Activated CD4-positive, alpha-beta memory T cell treated with anti-CD3 and anti-CD28 coated beads for 36 hours (primary cell): Measurements from ENCODE around the gene GATD1. TPM values are rescaled to one million over a fixed set of nuclear protein-coding genes. Genes with fewer than 3 reads are reported as not detected.
A peak's percentile ranks its signal among the peaks of the same experiment; 100 is the strongest.

Source experiments
- CTCF ChIA-PET: fragments of 350-600 bp; sonication (Branson Sonifier 250); formaldehyde crosslinking; loops from one replicate; lab custom pipeline; 2021; ENCODE audit warnings: antibody characterized with exemption, inconsistent platforms; lab: Charles Lee
- POLR2A ChIA-PET: fragments of 350-600 bp; sonication (Branson Sonifier 250); formaldehyde crosslinking; loops from one replicate; lab custom pipeline; 2021; ENCODE audit warnings: antibody characterized with exemption; lab: Charles Lee
- DNase-seq: peaks from one replicate; pipeline ENCODE4 v3.0.0-alpha.2; 2020
- H3K27ac Mint-ChIP-seq: one replicate; pipeline ENCODE4 v1.8.0; 2021; ENCODE audit warnings: mixed read lengths
- H3K27me3 Mint-ChIP-seq: one replicate; pipeline ENCODE4 v1.8.0; 2021; ENCODE audit warnings: mixed read lengths
- H3K36me3 Mint-ChIP-seq: one replicate; pipeline ENCODE4 v1.8.0; 2021; ENCODE audit warnings: mixed read lengths
- H3K4me1 Mint-ChIP-seq: one replicate; pipeline ENCODE4 v1.8.0; 2021; ENCODE audit warnings: low read depth, mixed read lengths
- H3K4me3 Mint-ChIP-seq: one replicate; pipeline ENCODE4 v1.8.0; 2021; ENCODE audit warnings: mild to moderate bottlenecking, mixed read lengths
- H3K9me3 Mint-ChIP-seq: one replicate; pipeline ENCODE4 v1.8.0; 2021; ENCODE audit warnings: mixed read lengths
- intact Hi-C: fragments of 100-400 bp; cut with micrococcal nuclease; formaldehyde crosslinking; loops from one replicate; pipeline ENCODE4 v1.15.1; 2023
- total RNA-seq, 2 experiments: library from RNA; stranded (reverse); gene quantifications; one replicate each; pipeline ENCODE4 v1.2.3, GENCODE V29; 2021

Gene GATD1
- total RNA-seq, 2 experiments from 2014 or later: 36.6 to 39.1 TPM

DNA sequence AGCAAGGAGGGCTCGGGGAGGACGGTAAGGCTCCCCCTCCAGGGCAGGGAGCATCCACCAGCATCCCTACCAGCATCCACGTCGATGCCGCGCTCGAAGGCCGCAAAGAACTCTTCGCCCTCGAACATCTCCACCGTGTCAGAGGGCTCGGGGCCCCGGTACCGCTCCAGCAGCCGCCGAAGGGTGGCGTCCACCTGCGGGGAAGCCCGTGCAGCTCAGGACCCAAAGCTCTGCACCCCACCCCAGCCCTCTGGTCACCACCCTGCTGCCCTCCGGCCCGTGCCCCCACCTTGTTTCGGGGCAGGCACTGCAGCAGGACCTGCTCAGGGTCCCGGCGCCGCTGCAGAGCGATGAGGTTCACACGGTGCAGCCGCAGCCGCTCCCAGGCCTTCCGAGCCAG lies 23.2 kb upstream of the GATD1 start:
- H3K36me3 Mint-ChIP-seq: peaks cover 6% of the 10 kb centered on the region
- CTCF ChIA-PET: no interaction called here
- POLR2A ChIA-PET: interaction anchor here (1.2 kb wide), 1 partner anchor 9 kb away, joined by 5 read pairs; the partner anchor contains the start of gene RPLP2
- peaks cover 19% of the 10 kb centered on the region for H3K4me1 Mint-ChIP-seq
- H3K27ac Mint-ChIP-seq: no peak overlapping the region
- no peaks in the 10 kb centered on the region for H3K27me3 Mint-ChIP-seq
- DNase-seq: no peak
- intact Hi-C loops: no loop called here
- no peaks in the 10 kb centered on the region for H3K9me3 Mint-ChIP-seq
- no peak overlapping the region for H3K4me3 Mint-ChIP-seq

DNA sequence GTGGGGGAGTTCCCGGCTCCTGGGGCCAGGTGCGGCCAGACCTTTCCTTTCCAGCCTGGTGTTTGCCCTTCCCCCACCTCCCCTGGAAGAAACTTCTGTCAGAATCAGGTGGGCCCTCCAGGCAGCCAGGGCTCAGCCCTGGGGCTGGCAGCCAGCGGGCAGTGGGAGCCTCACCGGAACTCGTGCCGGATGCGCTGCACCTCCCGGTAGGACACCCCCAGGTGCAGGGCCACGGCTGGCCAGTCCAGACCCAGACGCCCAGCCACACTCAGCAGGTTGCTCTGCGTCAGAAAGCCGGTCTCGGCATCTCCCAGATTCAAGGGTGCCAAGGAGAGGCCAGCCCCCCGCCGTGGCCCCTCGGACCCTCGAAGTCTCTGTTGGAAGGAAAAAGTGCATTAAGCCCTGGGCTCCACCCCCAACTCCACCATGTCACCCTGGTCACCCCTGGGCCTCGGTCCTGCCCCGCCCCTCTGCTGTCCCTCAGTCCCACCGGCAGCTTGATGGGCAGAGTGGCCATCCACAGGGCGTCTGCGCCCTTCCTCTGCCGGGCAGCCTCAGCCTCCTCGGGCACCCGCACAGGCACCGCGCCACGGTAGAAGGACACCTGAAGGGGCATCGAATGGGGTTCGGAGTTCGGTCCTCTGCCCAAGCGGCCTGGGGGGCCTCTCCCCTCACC lies 22.5 kb upstream of the GATD1 start:
- Mint-ChIP-seq H3K9me3 (no peaks in the 10 kb centered on the region), H3K36me3 (peaks cover 7% of the 10 kb centered on the region), H3K27me3 (no peaks in the 10 kb centered on the region), H3K27ac (no peak overlapping the region), H3K4me3 (no peak overlapping the region), H3K4me1 (peaks cover 25% of the 10 kb centered on the region)
- intact Hi-C loops: loop anchor here (5.0 to 10.0 kb wide), 3 partner anchors 182 to 385 kb away; partner anchors contain the start of genes IRF7 and SIGIRR
- POLR2A ChIA-PET: interaction anchor here (1.2 kb wide), 1 partner anchor 10 kb away, joined by 5 read pairs; the partner anchor contains the start of gene RPLP2
- DNase-seq: no peak
- CTCF ChIA-PET: interaction anchor here (0.9 to 1.2 kb wide), 2 partner anchors 9 to 22 kb away, joined by 4 to 7 read pairs; partner anchors contain the start of gene RPLP2

DNA sequence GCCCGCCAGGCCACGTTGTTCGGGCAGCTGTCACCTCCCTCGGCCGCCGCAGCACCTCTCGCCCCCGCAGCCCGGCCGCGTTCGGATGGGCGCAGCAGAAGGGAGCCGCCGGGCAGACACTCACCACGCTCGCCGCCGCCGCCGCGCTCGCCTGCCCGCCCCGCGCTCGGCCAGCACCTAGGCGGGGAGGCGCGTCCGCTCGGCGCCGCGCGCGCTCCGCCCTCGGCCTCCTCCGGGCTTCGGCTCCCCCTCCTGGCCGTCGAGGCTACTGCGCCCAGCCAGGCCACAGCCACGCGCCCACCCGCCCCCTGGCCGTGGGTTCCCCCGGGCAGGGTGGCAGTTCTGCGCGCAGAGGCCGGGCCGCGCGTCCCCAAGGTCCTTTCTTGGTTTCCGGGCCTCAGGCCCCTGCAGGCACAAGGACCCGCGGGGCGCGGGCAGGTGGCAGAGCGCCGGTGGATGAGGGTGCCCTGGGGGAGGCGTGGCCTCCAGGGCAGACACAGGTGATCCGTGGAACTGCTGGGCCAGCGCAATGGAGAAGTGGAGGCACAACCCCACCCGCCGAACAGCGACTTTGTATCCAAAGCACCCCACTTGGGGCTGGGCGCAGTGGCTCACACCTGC lies 20.9 kb upstream of the GATD1 start, which contains the start of gene SLC25A22:
SLC25A22 (minus strand) TSS at position 189 of the 621 bp plus-strand sequence. CDS start 3,275 bp downstream, outside the sequence.
- Mint-ChIP-seq H3K36me3 (peaks cover 12% of the 10 kb centered on the region), H3K4me1 (peaks cover 19% of the 10 kb centered on the region), H3K9me3 (no peaks in the 10 kb centered on the region), H3K27ac (peak within 1 kb of the TSS; percentile 76), H3K27me3 (no peaks in the 10 kb centered on the region), H3K4me3 (peak within 1 kb of the TSS; percentile 81)
- DNase-seq: peak; percentile 88
- intact Hi-C loops: loop anchor here (5.0 to 10.0 kb wide), 3 partner anchors 181 to 383 kb away; partner anchors contain the start of genes IRF7 and SIGIRR
- POLR2A ChIA-PET: no interaction called here
- CTCF ChIA-PET: interaction anchor here (1.2 kb wide), 1 partner anchor 11 kb away, joined by 7 read pairs; the partner anchor contains the start of gene RPLP2

DNA sequence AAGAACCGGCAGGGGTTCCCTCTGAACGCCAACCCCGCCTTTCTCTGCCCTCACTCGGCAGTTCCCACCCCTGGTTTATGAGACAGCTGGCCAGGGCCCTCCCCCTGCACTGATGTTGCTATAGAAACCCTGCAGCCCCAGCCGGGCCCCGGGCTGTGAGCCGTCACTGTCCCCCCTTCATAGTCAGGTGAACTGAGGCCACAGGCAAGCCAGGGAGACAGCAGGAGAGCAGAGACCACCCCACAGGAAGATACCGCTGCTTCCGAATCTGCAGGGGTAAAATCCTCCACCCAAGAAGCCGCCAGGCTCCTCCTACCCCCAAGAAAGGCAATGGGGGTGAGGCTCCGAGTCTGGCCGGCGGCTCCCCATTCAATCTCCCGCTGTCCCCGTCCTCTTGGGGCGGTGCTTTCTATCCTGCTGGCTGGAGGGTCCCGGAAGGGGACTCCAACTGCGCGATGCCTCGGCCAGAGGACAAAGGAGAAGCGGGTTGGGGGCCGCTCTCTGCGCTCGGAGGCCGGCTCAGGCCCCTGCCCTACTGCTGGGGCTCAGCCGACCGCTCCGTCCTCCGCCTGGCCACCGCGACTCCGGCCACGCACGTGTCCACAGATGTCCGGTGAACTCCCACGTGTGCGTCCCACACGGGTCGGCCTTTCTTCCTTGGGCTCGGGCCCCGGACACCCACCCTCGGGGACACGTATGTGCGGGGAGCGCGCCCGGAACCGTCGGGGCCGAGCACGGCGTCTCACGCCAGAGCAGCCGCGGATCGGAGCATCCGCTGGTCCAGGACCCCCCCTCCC lies 20.2 kb upstream of the GATD1 start:
- Mint-ChIP-seq H3K9me3 (no peaks in the 10 kb centered on the region), H3K27me3 (no peaks in the 10 kb centered on the region), H3K27ac (peak overlapping the region; percentile 76), H3K4me1 (peaks cover 15% of the 10 kb centered on the region), H3K36me3 (peaks cover 12% of the 10 kb centered on the region), H3K4me3 (peak overlapping the region; percentile 81)
- ChIA-PET CTCF (interaction anchor here (1.0 to 1.6 kb wide), 2 partner anchors 11 to 20 kb away, joined by 4 to 5 read pairs; partner anchors contain the start of gene GATD1), POLR2A (interaction anchor here (1.2 to 2.5 kb wide), 4 partner anchors 8 to 21 kb away, joined by 4 to 14 read pairs (median 8); partner anchors contain the start of genes PIDD1 and RPLP2)
- intact Hi-C loops: loop anchor here (1.0 to 10.0 kb wide), 7 partner anchors 21 to 383 kb away; partner anchors contain the start of genes GATD1, IRF7, SIGIRR and TALDO1
- DNase-seq: peak; percentile 85

DNA sequence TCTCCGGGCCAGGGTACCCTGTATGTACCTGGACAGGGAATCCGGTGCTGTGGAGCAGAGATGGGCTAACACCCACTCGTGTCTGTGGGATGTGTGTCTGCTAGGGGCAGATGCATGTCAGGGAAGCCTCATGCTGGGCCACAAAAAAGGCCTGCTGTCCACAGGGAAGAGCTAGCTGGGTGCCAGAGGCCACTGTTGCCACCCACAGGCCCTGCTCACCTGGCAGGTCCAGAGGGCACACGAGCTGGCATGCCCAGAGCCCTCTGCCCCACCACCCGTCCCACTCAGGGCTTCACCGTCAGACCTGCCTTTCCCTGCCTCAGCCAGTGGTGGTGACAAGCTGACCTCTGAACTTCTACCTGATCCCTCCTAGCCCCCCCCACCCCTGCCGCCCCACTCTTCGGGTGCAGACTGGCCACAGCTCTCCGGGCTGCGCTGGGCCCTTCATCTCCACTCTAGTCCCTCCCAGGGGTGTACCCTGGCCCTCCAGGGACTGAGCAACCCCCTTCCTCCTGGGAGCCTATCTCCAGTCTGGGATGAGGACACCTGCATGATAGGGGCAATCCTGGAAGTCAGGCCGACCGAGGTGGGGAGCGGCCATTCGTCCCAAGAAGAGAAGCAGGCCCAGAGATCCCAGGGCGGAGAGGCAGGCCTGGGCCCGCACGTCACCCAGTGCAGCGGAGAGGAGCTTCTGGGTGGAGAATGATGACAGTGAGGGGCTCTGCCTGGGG lies 19.4 kb upstream of the GATD1 start:
- DNase-seq: no peak
- Mint-ChIP-seq H3K36me3 (peaks cover 15% of the 10 kb centered on the region), H3K27ac (peak overlapping the region; percentile 76), H3K27me3 (no peaks in the 10 kb centered on the region), H3K9me3 (no peaks in the 10 kb centered on the region), H3K4me1 (peaks cover 15% of the 10 kb centered on the region), H3K4me3 (peak overlapping the region; percentile 81)
- intact Hi-C loops: loop anchor here (1.0 to 10.0 kb wide), 9 partner anchors 9 to 382 kb away; partner anchors contain the start of genes GATD1, IRF7, PIDD1 and RPLP2
- ChIA-PET POLR2A (interaction anchor here (0.6 to 2.5 kb wide), 8 partner anchors 9 to 515 kb away, joined by 3 to 14 read pairs (median 5); partner anchors contain the start of genes IRF7, PIDD1 and RPLP2), CTCF (interaction anchor here (1.0 to 1.6 kb wide), 3 partner anchors 8 to 20 kb away, joined by 4 to 6 read pairs (median 5); partner anchors contain the start of genes GATD1 and PIDD1)

DNA sequence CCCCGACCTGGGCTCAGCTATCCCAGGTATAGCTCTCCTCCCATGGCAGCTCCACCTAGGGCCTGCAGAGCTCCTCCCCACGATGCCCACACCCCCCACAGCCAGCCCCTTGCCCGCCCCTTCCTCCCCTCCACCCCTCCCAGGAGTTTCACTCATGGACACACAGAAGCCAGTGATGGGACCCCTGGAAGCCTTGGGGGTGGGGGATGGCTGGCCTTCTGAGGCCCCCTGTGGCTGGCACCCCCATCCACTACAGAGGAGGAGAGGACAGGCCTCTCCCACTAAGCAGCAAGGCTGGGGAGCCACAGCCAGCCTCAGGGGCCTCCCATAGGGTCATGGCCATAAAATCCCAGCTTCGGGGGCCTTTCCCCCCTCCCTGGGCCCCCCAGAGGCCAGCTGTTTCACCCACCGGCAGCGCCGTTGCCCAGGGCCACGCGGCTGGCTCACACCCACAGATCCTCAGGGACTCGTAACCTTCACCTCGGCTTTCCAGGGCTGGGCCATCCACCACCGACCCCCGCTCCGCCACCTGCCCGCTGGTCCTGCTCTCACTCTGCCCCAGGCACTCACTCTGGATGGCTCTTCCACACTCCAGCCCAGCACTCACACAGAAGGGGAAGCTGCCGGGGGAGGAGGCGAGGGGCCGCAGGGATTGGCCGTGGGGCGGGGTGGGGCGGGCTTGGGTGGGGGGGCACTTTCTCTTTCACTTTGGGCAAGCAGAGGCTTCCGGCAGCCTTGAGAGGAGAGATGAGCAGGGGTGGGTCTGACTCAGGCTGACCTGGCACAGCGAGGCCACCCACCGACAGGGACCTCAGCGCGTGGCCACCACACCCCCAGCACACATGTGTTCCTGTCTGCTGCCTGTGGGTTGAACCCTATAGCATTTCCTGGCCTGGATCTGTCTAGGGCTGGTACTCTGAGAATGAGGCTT lies 18.6 kb upstream of the GATD1 start:
- H3K4me1 Mint-ChIP-seq: peaks cover 15% of the 10 kb centered on the region
- H3K9me3 Mint-ChIP-seq: no peaks in the 10 kb centered on the region
- CTCF ChIA-PET: interaction anchor here (1.2 to 1.6 kb wide), 2 partner anchors 9 to 19 kb away, joined by 5 to 6 read pairs; partner anchors contain the start of genes GATD1 and PIDD1
- H3K4me3 Mint-ChIP-seq: peak overlapping the region; percentile 81
- H3K27ac Mint-ChIP-seq: peak overlapping the region; percentile 76
- intact Hi-C loops: loop anchor here (1.0 to 10.0 kb wide), 8 partner anchors 9 to 381 kb away; partner anchors contain the start of genes GATD1, IRF7, PIDD1 and RPLP2
- peak; percentile 94 for DNase-seq
- H3K27me3 Mint-ChIP-seq: no peaks in the 10 kb centered on the region
- POLR2A ChIA-PET: interaction anchor here (0.6 to 2.5 kb wide), 7 partner anchors 10 to 515 kb away, joined by 3 to 14 read pairs (median 6); partner anchors contain the start of genes IRF7, PIDD1 and RPLP2
- H3K36me3 Mint-ChIP-seq: peaks cover 17% of the 10 kb centered on the region

DNA sequence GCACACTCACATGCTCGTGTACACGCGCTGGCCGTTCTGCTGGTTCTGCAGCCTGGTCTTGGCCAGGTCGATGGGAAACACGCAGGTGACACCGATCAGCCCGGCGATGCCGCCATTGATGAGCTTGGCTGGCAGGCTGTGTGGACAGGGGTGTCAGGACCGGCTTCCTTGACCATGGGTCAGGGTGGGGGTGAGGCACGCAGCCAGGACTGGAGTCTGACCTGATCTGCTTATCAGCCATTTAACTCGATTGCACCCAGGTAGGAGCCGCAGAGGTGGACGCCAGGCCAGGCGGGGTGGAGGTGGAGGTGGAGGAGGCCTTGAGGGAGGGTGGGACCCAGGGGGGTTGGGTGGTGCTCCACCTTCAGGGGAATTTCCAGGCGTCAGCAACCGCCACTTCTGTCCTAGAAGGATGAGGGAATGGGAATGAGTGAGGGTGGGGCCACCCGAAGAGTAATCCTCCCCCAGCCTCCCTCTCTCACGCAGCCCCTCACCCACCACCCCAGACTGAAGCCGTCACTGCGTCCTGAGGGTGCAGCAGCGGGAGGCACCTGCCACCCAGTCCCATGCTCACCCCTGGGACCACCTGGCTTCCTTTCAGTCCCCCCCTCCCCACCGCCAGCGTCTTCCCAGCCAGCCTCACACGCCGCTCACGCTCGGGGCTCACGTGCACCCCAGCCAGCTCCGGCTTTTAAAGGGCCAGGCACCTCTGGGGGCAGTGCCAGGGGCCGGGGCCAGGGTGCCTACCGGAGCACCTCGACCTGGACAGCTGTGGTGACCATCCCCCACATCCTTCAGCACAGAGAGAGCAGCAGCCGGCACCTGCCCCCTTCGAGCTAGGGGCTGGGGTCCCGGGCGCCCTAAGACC lies 17.7 kb upstream of the GATD1 start:
- DNase-seq: no peak
- CTCF ChIA-PET: interaction anchor here (1.2 kb wide), 1 partner anchor 10 kb away, joined by 6 read pairs; the partner anchor contains the start of gene PIDD1
- intact Hi-C loops: loop anchor here (5.0 to 10.0 kb wide), 3 partner anchors 178 to 380 kb away; partner anchors contain the start of genes IRF7 and SIGIRR
- Mint-ChIP-seq H3K27ac (no peak overlapping the region), H3K4me3 (peak overlapping the region; percentile 81), H3K9me3 (no peaks in the 10 kb centered on the region), H3K36me3 (peaks cover 15% of the 10 kb centered on the region), H3K4me1 (peaks cover 15% of the 10 kb centered on the region), H3K27me3 (no peaks in the 10 kb centered on the region)
- POLR2A ChIA-PET: interaction anchor here (1.1 to 2.5 kb wide), 5 partner anchors 11 to 179 kb away, joined by 4 to 14 read pairs (median 6); partner anchors contain the start of genes IRF7, PIDD1 and RPLP2

DNA sequence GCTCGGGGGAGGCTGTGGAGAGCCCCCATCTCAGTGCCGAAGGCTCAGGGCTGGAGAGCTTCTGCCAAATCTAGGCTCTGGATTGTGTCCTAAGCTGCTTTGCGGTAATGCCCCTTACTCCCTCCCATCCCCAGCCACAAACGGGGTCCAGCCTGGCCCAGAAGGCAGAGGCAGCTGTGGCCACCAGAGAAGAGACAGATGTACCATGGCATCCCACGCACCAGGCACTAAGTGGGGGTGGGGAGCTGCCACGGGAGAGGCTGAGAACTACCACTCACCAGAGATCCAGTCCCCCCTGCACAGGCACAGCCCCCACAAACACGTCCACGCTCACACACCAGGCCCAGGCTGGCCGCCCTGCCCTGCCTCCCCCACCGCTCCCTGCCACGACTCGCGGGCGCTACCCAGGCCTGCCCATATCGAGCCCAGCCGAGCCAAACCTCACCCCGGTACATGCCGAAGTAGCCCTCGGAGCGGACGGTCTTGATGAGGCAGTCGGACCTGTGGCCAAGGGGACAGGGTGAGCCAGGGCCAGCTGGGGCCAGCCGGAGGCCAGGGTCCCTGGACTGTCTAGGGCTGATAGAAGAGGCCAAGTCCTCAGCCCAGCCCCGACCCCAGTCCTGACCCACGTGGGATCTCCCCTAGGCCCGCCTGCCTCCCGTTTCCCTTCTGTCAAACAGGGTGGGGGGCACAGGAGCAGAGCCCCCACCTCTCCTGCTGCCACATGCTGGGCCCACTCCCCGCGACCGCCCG lies 16.9 kb upstream of the GATD1 start:
- CTCF ChIA-PET: no interaction called here
- Mint-ChIP-seq H3K36me3 (peaks cover 15% of the 10 kb centered on the region), H3K27me3 (no peaks in the 10 kb centered on the region), H3K9me3 (no peaks in the 10 kb centered on the region), H3K4me1 (peaks cover 15% of the 10 kb centered on the region), H3K27ac (no peak overlapping the region), H3K4me3 (no peak overlapping the region)
- intact Hi-C loops: loop anchor here (10.0 kb wide), 1 partner anchor 379 kb away; the partner anchor contains the start of gene SIGIRR
- DNase-seq: no peak
- POLR2A ChIA-PET: no interaction called here
